ENCODE results near the gene GATC.

Gene GATC

DNA sequence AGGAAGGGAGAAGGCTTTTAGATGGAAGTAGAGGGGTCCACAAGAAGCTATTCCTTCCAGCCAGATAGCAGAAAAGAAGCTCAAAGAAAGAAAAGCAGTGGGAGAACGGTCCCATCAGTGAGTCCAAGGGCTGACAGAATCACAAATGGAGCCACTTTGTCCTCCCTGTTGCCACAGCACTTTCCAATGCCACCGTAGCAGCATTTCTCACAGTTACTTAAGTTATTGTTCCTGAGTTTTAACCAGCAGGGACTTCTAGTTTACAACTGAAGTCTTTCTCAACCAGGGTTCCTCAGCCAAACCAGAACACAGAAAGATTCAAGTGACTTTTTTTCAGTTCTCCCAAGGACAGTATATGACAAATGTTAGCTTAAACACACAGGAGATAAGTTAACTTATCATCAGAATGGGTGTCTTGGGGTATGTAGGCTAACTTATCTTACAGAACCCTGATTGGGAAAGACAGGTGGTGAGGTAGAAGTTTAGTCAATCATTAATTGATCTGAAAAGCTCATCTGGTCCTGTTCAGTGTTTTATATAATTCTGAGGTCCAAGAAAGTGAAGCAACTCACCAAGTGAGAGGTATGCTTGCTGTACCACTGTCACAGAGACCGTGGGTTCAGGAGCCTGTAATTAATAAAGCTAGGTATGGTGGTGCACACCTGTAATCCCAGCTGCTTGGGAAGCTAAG is 7.0 kb downstream of the GATC start:
- H3K4me3 ChIP-seq (ENCODE audit: low read length) = no peak overlapping the region
- TF ChIP-seq, protein P1, sequence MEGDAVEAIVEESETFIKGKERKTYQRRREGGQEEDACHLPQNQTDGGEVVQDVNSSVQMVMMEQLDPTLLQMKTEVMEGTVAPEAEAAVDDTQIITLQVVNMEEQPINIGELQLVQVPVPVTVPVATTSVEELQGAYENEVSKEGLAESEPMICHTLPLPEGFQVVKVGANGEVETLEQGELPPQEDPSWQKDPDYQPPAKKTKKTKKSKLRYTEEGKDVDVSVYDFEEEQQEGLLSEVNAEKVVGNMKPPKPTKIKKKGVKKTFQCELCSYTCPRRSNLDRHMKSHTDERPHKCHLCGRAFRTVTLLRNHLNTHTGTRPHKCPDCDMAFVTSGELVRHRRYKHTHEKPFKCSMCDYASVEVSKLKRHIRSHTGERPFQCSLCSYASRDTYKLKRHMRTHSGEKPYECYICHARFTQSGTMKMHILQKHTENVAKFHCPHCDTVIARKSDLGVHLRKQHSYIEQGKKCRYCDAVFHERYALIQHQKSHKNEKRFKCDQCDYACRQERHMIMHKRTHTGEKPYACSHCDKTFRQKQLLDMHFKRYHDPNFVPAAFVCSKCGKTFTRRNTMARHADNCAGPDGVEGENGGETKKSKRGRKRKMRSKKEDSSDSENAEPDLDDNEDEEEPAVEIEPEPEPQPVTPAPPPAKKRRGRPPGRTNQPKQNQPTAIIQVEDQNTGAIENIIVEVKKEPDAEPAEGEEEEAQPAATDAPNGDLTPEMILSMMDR (IDR thresholded peaks at IDR 0.05; ENCODE audit: insufficient read depth, low read depth, low read length, missing control alignments) = no peak
- no peak for DNase-seq (ENCODE audit: low read depth)

DNA sequence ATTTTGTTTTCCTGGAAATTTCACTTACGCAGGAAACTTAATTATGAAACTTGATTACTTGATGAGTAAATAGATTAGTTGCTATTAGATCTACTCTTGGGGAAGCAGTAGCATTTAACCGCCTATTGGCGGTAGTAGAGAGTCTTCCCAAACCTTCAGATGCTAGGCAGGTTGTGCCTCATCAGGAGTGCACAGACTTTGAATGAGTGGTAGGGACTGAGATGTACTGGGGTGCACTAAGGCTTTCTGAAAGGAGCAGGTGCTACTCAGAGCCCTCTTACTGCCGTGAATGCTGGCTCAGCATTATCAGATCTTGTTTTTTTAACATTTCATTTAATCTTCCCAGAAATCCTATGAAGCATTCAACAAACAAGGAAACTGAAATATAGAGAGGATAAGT is 7.7 kb downstream of the GATC start:
- no peak overlapping the region for H3K4me3 ChIP-seq (ENCODE audit: low read length)
- DNase-seq (ENCODE audit: low read depth) = peak; percentile 52
- TF ChIP-seq, protein P1 (IDR thresholded peaks at IDR 0.05; ENCODE audit: insufficient read depth, low read depth, low read length, missing control alignments) = peak; percentile 80

DNA sequence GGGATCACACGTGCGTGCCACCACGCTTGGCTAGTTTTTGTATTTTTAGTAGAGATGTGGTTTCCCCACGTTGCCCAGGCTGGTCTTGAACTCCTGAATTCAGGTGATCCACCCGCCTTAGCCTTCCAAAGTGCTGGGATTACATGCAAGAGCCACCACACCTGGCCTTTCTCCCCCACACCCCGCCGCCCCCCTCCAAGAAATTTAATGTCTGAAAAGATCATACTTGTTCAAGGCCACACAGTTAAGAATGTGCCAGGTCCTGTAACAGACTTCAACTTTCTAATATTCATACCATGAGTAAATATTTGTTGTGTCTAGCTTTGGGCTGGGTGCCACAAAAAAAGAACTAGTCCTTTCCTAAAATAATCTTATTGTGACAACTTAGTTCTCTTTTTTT is 9.1 kb downstream of the GATC start:
- H3K4me3 ChIP-seq (ENCODE audit: low read length) = no peak overlapping the region
- TF ChIP-seq, protein P1 (IDR thresholded peaks at IDR 0.05; ENCODE audit: insufficient read depth, low read depth, low read length, missing control alignments) = no peak
- DNase-seq (ENCODE audit: low read depth) = no peak

DNA sequence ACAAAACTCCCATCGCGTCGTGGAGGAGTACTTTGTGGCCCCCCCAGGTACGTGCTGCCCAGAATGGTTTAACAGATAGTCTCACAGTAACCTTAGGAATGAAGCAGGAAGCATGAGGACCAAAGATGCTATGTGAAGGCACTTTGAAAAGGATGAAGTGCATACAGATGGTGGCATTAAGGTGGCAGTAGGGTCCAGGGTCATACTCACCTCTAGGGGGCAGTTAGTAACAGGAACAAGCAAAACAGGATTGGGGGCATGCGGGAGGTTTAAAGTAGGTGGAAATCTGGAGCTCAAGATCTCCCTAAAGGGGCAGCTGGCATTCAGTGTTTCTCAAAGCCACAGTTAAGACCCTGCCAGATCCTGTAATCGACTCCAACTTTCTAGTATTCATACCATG is 10.9 kb downstream of the GATC start:
- H3K4me3 ChIP-seq (ENCODE audit: low read length) = no peak overlapping the region
- TF ChIP-seq, protein P1 (IDR thresholded peaks at IDR 0.05; ENCODE audit: insufficient read depth, low read depth, low read length, missing control alignments) = peak; percentile 33
- DNase-seq (ENCODE audit: low read depth) = no peak

DNA sequence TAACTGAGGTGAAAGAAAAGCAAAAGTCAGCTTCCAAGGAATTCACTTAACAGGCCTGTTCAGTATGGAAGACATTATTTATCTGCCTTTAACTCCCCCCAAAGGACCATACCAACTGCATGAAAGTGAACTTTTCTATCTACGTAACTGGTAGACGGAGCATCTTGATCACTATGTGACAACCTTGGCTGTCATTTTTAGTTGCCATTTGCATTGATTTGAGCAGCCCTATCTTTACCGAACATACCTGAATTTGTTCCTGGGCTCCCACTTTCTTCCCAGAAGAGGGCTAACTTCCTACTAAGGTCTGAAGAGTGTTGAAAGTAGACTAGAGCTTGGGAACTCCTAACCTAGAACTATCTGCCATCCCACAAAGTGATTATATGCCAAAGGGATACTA is 13.9 kb downstream of the GATC start:
- no peak overlapping the region for H3K4me3 ChIP-seq (ENCODE audit: low read length)
- DNase-seq (ENCODE audit: low read depth) = no peak
- TF ChIP-seq, protein P1 (IDR thresholded peaks at IDR 0.05; ENCODE audit: insufficient read depth, low read depth, low read length, missing control alignments) = no peak

DNA sequence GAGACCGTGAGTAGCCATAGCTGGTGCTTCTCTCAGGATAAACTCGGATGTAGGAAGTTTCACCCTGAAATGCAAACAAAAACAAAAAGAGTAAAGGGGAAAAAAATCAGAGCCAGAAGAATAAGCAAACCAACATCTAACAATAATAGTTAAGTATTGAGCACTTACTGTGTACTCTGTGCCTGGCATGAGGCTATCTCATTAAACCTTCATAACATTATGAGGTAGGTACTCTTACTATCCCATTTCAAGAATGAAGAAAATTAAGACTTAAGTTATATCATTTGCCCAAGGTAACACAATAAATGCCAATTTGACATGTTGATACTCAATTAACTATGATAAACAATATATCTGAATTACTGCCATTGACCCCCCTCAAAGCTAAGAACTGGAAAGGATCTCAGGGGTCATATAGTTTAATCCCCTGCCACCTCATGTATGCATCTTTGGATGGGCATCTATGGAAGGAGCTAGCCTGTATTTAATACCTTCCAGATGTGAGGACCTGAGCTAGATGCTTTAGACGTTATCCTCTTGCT is 15.9 kb downstream of the GATC start:
- H3K4me3 ChIP-seq (ENCODE audit: low read length) = no peak overlapping the region
- TF ChIP-seq, protein P1 (IDR thresholded peaks at IDR 0.05; ENCODE audit: insufficient read depth, low read depth, low read length, missing control alignments) = no peak
- DNase-seq (ENCODE audit: low read depth) = no peak

DNA sequence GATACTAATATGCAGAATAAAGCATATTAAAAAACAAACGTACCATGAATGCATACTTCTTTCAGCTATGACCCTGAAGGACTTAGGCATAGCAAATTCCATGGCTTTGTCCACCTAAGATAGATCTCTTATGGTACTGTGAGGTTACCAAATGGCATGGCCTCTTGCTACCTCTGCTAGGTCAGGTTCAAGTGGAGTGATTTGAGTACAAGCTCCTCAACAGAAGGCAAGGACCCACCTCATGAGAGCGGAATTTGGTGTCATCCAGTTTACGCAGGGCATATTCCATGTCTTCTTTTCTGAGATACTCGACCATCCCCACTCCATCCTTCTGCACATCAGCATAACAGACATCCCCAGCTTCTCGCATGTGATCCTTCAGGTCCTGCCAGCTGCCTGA is 17.5 kb downstream of the GATC start:
- TF ChIP-seq, protein P1 (IDR thresholded peaks at IDR 0.05; ENCODE audit: insufficient read depth, low read depth, low read length, missing control alignments) = no peak
- DNase-seq (ENCODE audit: low read depth) = no peak
- H3K4me3 ChIP-seq (ENCODE audit: low read length) = no peak overlapping the region

Data from epithelial cell of esophagus (primary cell).